Hepatocyte (in vitro differentiated cells): ENCODE results near the gene MARK3. TPM values are rescaled to one million over a fixed set of nuclear protein-coding genes. Genes with fewer than 3 reads are reported as not detected.
"Not testable (repeated sequence)": the region's sequence is repeated elsewhere in the genome, so short reads cannot be mapped to it uniquely, and the experiment has no call there.

Source experiments
- DNase-seq: peaks from one replicate; pipeline ENCODE4 v3.0.0-alpha.2; 2016; ENCODE audit warnings: low spot score
- H2AFZ ChIP-seq: fragments of 200-600 bp; sonication (generic); 2 replicates; pipeline ENCODE4 v1.6.0; 2016; ENCODE audit warnings: antibody characterized with exemption, mild to moderate bottlenecking
- H3K27ac ChIP-seq: fragments of 200-600 bp; sonication (generic); 2 replicates; pipeline ENCODE4 v1.5.1; 2016; ENCODE audit warnings: mild to moderate bottlenecking
- H3K27me3 ChIP-seq: fragments of 200-600 bp; sonication (generic); 2 replicates; pipeline ENCODE4 v1.6.1; 2016
- H3K36me3 ChIP-seq: fragments of 200-600 bp; sonication (generic); replicated peaks from 2 replicates; pipeline ENCODE4 v1.5.1; 2016; ENCODE audit warnings: low read depth; ENCODE audit not compliant: insufficient read depth
- H3K4me1 ChIP-seq: fragments of 200-600 bp; sonication (generic); 2 replicates; pipeline ENCODE4 v1.5.1; 2016; ENCODE audit warnings: mild to moderate bottlenecking, moderate library complexity; ENCODE audit not compliant: insufficient read depth
- H3K4me2 ChIP-seq: fragments of 200-600 bp; sonication (generic); 2 replicates; pipeline ENCODE4 v1.6.0; 2016
- H3K4me3 ChIP-seq: fragments of 200-600 bp; sonication (generic); 2 replicates; pipeline ENCODE4 v1.5.1; 2016; ENCODE audit warnings: mild to moderate bottlenecking
- H3K79me2 ChIP-seq: fragments of 200-600 bp; sonication (generic); 2 replicates; pipeline ENCODE4 v1.6.0; 2017; ENCODE audit warnings: mild to moderate bottlenecking
- H3K9me2 ChIP-seq: fragments of 200-600 bp; sonication (generic); replicated peaks from 2 replicates; pipeline ENCODE4 v1.6.0; 2017; ENCODE audit warnings: mild to moderate bottlenecking; ENCODE audit not compliant: insufficient read depth
- H3K9me3 ChIP-seq: fragments of 200-600 bp; sonication (generic); 2 replicates; pipeline ENCODE4 v1.5.1; 2016; ENCODE audit warnings: low read depth, mild to moderate bottlenecking
- H4K20me1 ChIP-seq: fragments of 200-600 bp; sonication (generic); 2 replicates; pipeline ENCODE4 v1.6.0; 2016; ENCODE audit warnings: mild to moderate bottlenecking; ENCODE audit not compliant: insufficient read depth, poor library complexity, severe bottlenecking
- CTCF ChIP-seq: fragments of 200-600 bp; sonication (generic); IDR thresholded peaks from 2 replicates; pipeline ENCODE4 v1.5.1; 2016; ENCODE audit warnings: antibody characterized with exemption, mild to moderate bottlenecking; ENCODE audit not compliant: poor library complexity
- EZH2 ChIP-seq: fragments of 200-600 bp; sonication (generic); IDR thresholded peaks from 2 replicates; pipeline ENCODE4 v1.6.1; 2016; ENCODE audit warnings: antibody characterized with exemption, mild to moderate bottlenecking, borderline replicate concordance
- EZH2phosphoT487 ChIP-seq: fragments of 200-600 bp; sonication (generic); IDR thresholded peaks from one replicate; pipeline ENCODE4 v1.6.1; 2018; ENCODE audit warnings: antibody characterized with exemption, mild to moderate bottlenecking, low read depth, moderate library complexity; ENCODE audit not compliant: unreplicated experiment, severe bottlenecking
- WGBS: methylation state at CpG from one replicate; pipeline ENCODE4 v1.1.6; 2016; ENCODE audit warnings: low lambda C conversion rate; ENCODE audit errors: missing lambda C conversion rate; 5-methylcytosine and 5-hydroxymethylcytosine counted together
- polyA plus RNA-seq: library from polyadenylated mRNA; unstranded; fragments of >200 nt; fragmentation: Nextera tagmentation; extraction: Ambion mirVana; gene quantifications from 2 replicates; pipeline ENCODE4 v1.2.1, GENCODE V29; 2016
- total RNA-seq: library from RNA; depleted of rRNA; stranded (reverse); fragments of >200 nt; gene quantifications from 2 replicates; pipeline ENCODE4 v1.2.3, GENCODE V29; 2014

MARK3 gene
- total and polyA plus RNA-seq, 2 experiments from 2014 or later = 56.3 to 71.7 TPM

DNA sequence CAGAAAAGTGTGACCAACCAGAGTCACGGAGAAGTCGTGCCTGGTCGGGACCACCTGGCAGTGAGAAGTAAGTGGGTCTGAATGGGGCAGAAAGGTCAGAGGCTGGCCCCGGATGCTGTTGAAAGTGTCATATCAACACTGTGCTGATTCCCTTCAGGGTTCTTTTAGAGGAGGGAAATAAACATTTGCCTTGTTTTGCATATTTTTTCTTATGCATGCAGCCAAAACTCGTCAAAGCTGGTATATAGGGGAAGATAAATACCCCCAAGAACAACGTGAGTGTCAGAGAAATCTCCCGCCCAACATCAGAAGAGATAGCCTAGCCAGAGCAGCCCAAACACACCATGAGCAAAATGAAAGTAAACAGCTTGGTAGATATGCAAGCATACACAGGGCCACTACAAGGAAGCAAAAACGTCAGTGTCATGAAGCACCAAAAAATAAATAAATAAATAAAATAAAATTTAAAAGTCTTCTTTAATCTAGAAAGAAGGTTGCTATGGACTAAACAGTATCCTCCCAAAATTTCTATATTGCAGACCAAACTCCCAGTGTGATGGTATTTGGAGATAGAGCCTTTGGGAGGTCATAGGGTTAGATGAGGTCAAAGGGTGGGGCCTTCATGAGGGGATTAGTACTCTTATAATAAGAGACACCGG, 29.1 kb upstream of the MARK3 start:
- H3K27ac ChIP-seq = no peak overlapping the region
- no peaks in the 10 kb centered on the region for H3K9me2 ChIP-seq
- no peak overlapping the region for H3K4me3 ChIP-seq
- H3K36me3 ChIP-seq = no peaks in the 10 kb centered on the region
- H3K27me3 ChIP-seq = no peaks in the 10 kb centered on the region
- H3K79me2 ChIP-seq = no peaks in the 10 kb centered on the region
- H4K20me1 ChIP-seq = no peaks in the 10 kb centered on the region
- peak overlapping the region; percentile 2 for H3K4me2 ChIP-seq
- 67% methylated on average over 9 of the region's 9 CpGs for WGBS
- H2AFZ ChIP-seq = no peak overlapping the region
- DNase-seq = no peak
- no peaks in the 10 kb centered on the region for H3K9me3 ChIP-seq
- TF ChIP-seq EZH2phosphoT487 = no peak
- H3K4me1 ChIP-seq = no peaks in the 10 kb centered on the region

DNA sequence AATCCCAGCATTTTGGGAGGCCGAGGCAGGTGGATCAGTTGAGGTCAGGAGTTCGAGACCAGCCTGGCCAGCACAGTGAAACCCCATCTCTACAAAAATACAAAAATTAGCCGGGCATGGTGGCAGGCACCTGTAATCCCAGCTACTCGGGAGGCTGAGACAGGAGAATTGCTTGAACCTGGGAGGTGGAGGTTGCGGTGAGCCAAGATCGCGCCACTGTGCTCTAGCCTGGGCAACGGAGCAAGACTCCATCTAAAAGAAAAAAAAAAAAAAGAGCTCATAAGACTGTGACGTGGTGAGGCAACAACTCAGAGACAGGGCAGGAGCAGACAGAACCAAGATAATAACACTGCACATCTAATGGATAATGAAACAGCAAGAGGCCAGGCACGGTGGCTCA, 27.7 kb upstream of the MARK3 start:
- not testable (repeated sequence) for DNase-seq, H3K9me2 ChIP-seq, H3K9me3 ChIP-seq, H3K4me2 ChIP-seq, H2AFZ ChIP-seq, H4K20me1 ChIP-seq, H3K27ac ChIP-seq, H3K4me1 ChIP-seq, H3K27me3 ChIP-seq, H3K79me2 ChIP-seq, H3K36me3 ChIP-seq, H3K4me3 ChIP-seq
- WGBS = 93% methylated on average over 10 of the region's 10 CpGs

DNA sequence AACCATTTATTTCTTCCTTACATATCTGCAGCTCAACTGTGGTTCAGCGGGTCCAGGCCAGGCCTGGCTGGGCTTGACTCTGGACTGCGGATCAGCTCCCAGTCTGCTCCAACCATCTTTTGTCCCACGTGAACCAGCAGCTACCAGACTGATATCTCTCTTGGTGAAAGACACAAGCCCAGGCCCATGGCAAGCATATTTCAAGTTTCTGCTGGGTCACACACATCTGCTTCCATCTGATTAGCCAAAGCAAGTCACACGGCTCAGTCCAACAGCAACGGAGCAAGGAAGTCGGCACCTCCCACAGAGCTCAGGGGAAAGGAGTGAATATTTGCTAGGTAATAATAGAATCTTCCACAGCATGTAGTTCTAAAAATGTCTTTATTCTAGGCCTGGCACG, 24.7 kb upstream of the MARK3 start:
- WGBS = 94% methylated on average over 7 of the region's 7 CpGs
- Histone ChIP-seq H3K36me3 (no peaks in the 10 kb centered on the region), H2AFZ (no peak overlapping the region), H3K9me2 (no peaks in the 10 kb centered on the region), H3K4me3 (no peak overlapping the region), H3K4me1 (no peaks in the 10 kb centered on the region), H3K4me2 (no peak overlapping the region), H3K27me3 (no peaks in the 10 kb centered on the region), H3K9me3 (peaks cover 6% of the 10 kb centered on the region), H4K20me1 (no peaks in the 10 kb centered on the region), H3K27ac (no peak overlapping the region), H3K79me2 (no peaks in the 10 kb centered on the region)
- no peak for TF ChIP-seq CTCF
- DNase-seq = no peak

- H3K4me3 ChIP-seq = no peak overlapping the region
These were observed 23.3 kb upstream of the MARK3 start for GRCh38 chr14:103361867-103362266.

More at GRCh38 chr14:103361867-103362266, 23.3 kb upstream of the MARK3 start:
- Histone ChIP-seq H3K9me3 (peaks cover 6% of the 10 kb centered on the region), H3K27me3 (no peaks in the 10 kb centered on the region), H3K9me2 (no peaks in the 10 kb centered on the region), H2AFZ (no peak overlapping the region), H4K20me1 (no peaks in the 10 kb centered on the region), H3K79me2 (no peaks in the 10 kb centered on the region), H3K4me1 (no peaks in the 10 kb centered on the region), H3K36me3 (no peaks in the 10 kb centered on the region), H3K27ac (no peak overlapping the region), H3K4me2 (no peak overlapping the region)
- DNase-seq = no peak
- 85% methylated on average over 5 of the region's 5 CpGs for WGBS
- no peak for TF ChIP-seq CTCF
- TF ChIP-seq EZH2 = no peak
- TF ChIP-seq EZH2phosphoT487 = no peak
